Activated naive CD4-positive, alpha-beta T cell treated with anti-CD3 and anti-CD28 coated beads, Interleukin-2, amount 10 ng/mL, durations not matched to agents 7 days and 5 days (primary cell): ENCODE results near the gene PACRG.

Source experiments
- CTCF ChIA-PET: fragments of 350-600 bp; sonication (Branson Sonifier 250); formaldehyde crosslinking; loops from one replicate; lab custom pipeline; 2021; ENCODE audit warnings: antibody characterized with exemption; lab: Charles Lee
- DNase-seq: peaks from one replicate; pipeline ENCODE4 v3.0.0-alpha.2; 2020
- H3K27ac Mint-ChIP-seq: one replicate; pipeline ENCODE4 v1.8.0; 2021; ENCODE audit warnings: mild to moderate bottlenecking, moderate library complexity, mixed read lengths
- H3K27me3 Mint-ChIP-seq: one replicate; pipeline ENCODE4 v1.8.0; 2021; ENCODE audit warnings: mild to moderate bottlenecking, mixed read lengths
- H3K36me3 Mint-ChIP-seq: one replicate; pipeline ENCODE4 v1.8.0; 2021; ENCODE audit warnings: mixed read lengths
- H3K4me1 Mint-ChIP-seq: one replicate; pipeline ENCODE4 v1.8.0; 2021; ENCODE audit warnings: mixed read lengths
- H3K4me3 Mint-ChIP-seq: one replicate; pipeline ENCODE4 v1.8.0; 2021; ENCODE audit warnings: mild to moderate bottlenecking, moderate library complexity, mixed read lengths
- H3K9me3 Mint-ChIP-seq: one replicate; pipeline ENCODE4 v1.8.0; 2021; ENCODE audit warnings: mixed read lengths

The PACRG gene

GRCh38 chr6:163080228-163080627, 352.5 kb downstream of the PACRG start:
- Mint-ChIP-seq H3K36me3 (no peaks in the 10 kb centered on the region), H3K27ac (no peak overlapping the region), H3K9me3 (peaks cover 2% of the 10 kb centered on the region), H3K27me3 (no peaks in the 10 kb centered on the region), H3K4me1 (no peaks in the 10 kb centered on the region), H3K4me3 (no peak overlapping the region)
- CTCF ChIA-PET = no interaction called here
- DNase-seq = no peak

DNA sequence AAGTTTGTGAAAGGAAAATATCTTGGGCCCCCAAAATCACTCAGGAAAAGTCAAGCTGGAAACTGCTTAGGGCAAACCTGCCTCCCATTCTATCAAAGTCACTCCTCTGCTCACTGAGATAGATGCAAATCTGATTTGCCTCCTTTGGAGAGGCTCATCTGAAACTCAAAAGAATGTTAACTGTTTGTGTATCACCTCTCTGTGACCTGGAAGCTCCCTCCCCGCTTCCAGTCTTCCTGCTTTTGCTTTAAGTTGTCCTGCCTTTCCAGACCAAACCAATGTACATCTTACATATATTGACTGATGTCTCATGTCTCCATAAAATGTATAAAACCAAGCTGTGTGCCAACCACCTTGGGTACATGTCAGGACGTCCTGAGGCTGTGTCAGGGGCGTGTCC, 355.4 kb downstream of the PACRG start:
- no peaks in the 10 kb centered on the region for H3K9me3 Mint-ChIP-seq
- DNase-seq = no peak
- H3K4me3 Mint-ChIP-seq = no peak overlapping the region
- no peaks in the 10 kb centered on the region for H3K4me1 Mint-ChIP-seq
- no peaks in the 10 kb centered on the region for H3K27me3 Mint-ChIP-seq
- no peaks in the 10 kb centered on the region for H3K36me3 Mint-ChIP-seq
- H3K27ac Mint-ChIP-seq = no peak overlapping the region
- CTCF ChIA-PET = no interaction called here

DNA sequence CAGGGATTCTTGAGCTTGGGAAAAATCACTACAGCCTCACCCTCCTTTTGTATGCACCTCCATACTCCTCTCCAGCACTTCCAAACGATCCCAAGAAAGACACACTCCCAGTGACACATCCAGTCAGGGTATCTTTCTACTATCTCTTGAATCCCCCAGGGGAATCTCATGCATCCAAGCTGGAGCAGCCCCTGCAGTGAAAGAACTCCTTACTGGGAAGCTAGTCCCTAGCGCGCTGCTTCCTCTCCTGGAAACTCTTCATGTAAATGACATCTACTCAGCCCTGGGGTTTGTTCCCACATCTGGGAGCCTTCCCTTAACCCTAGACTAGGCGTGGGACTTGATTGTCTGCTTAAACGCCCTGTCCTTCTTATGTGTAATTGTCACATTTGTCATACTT, 357.7 kb downstream of the PACRG start:
- no peaks in the 10 kb centered on the region for H3K27me3 Mint-ChIP-seq
- no peak for DNase-seq
- H3K4me1 Mint-ChIP-seq = no peaks in the 10 kb centered on the region
- CTCF ChIA-PET = no interaction called here
- H3K36me3 Mint-ChIP-seq = no peaks in the 10 kb centered on the region
- H3K9me3 Mint-ChIP-seq = no peaks in the 10 kb centered on the region
- H3K4me3 Mint-ChIP-seq = no peak overlapping the region
- no peak overlapping the region for H3K27ac Mint-ChIP-seq

GRCh38 chr6:163085861-163086623, 358.3 kb downstream of the PACRG start:
- Mint-ChIP-seq H3K36me3 (no peaks in the 10 kb centered on the region), H3K4me3 (no peak overlapping the region), H3K4me1 (no peaks in the 10 kb centered on the region), H3K27ac (no peak overlapping the region), H3K27me3 (no peaks in the 10 kb centered on the region), H3K9me3 (no peaks in the 10 kb centered on the region)
- CTCF ChIA-PET = no interaction called here
- DNase-seq = no peak

DNA sequence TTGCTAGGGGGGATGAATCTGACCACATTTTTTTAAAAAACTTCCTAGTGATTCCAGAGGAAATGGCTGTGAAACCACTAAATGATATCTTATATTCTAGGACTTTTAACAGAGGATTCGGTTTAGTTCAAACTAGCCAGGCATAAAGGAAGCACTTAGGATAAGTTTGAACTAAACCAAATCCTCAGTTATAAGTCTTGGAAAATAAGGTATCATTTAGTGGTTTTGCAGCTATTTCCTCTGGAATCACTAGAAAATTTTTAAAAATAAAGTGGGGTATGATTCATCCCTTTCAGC, 358.8 kb downstream of the PACRG start:
- H3K36me3 Mint-ChIP-seq = no peaks in the 10 kb centered on the region
- CTCF ChIA-PET = interaction anchor here (0.6 kb wide), 1 partner anchor 1247 kb away, joined by 3 read pairs; no protein-coding TSS in a partner anchor
- no peak for DNase-seq
- no peaks in the 10 kb centered on the region for H3K9me3 Mint-ChIP-seq
- H3K4me3 Mint-ChIP-seq = no peak overlapping the region
- H3K27ac Mint-ChIP-seq = no peak overlapping the region
- H3K4me1 Mint-ChIP-seq = no peaks in the 10 kb centered on the region
- no peaks in the 10 kb centered on the region for H3K27me3 Mint-ChIP-seq

- H3K4me1 Mint-ChIP-seq = no peaks in the 10 kb centered on the region
- no peak overlapping the region for H3K4me3 Mint-ChIP-seq
- CTCF ChIA-PET = no interaction called here
- H3K27me3 Mint-ChIP-seq = no peaks in the 10 kb centered on the region
- no peaks in the 10 kb centered on the region for H3K36me3 Mint-ChIP-seq
- no peak for DNase-seq
- H3K9me3 Mint-ChIP-seq = no peaks in the 10 kb centered on the region
- H3K27ac Mint-ChIP-seq = no peak overlapping the region
Observed at GRCh38 chr6:163087981-163088380, 360.2 kb downstream of the PACRG start.

GRCh38 chr6:163092876-163093275, 365.1 kb downstream of the PACRG start:
- Mint-ChIP-seq H3K36me3 (no peaks in the 10 kb centered on the region), H3K9me3 (peaks cover 4% of the 10 kb centered on the region), H3K4me3 (no peak overlapping the region), H3K27me3 (no peaks in the 10 kb centered on the region), H3K27ac (no peak overlapping the region), H3K4me1 (no peaks in the 10 kb centered on the region)
- CTCF ChIA-PET = no interaction called here
- DNase-seq = no peak

GRCh38 chr6:163094881-163095280, 367.1 kb downstream of the PACRG start:
- no peak overlapping the region for H3K4me3 Mint-ChIP-seq
- CTCF ChIA-PET = no interaction called here
- no peak for DNase-seq
- H3K27ac Mint-ChIP-seq = peak overlapping the region; percentile 14
- no peaks in the 10 kb centered on the region for H3K4me1 Mint-ChIP-seq
- no peaks in the 10 kb centered on the region for H3K27me3 Mint-ChIP-seq
- peaks cover 6% of the 10 kb centered on the region for H3K9me3 Mint-ChIP-seq
- H3K36me3 Mint-ChIP-seq = no peaks in the 10 kb centered on the region

- no peak overlapping the region for H3K27ac Mint-ChIP-seq
- no peak overlapping the region for H3K4me3 Mint-ChIP-seq
- H3K27me3 Mint-ChIP-seq = no peaks in the 10 kb centered on the region
- no peaks in the 10 kb centered on the region for H3K36me3 Mint-ChIP-seq
- H3K9me3 Mint-ChIP-seq = peaks cover 6% of the 10 kb centered on the region
- DNase-seq = no peak
- CTCF ChIA-PET = no interaction called here
- H3K4me1 Mint-ChIP-seq = no peaks in the 10 kb centered on the region
Observed at GRCh38 chr6:163095401-163095800, 367.6 kb downstream of the PACRG start.

DNA sequence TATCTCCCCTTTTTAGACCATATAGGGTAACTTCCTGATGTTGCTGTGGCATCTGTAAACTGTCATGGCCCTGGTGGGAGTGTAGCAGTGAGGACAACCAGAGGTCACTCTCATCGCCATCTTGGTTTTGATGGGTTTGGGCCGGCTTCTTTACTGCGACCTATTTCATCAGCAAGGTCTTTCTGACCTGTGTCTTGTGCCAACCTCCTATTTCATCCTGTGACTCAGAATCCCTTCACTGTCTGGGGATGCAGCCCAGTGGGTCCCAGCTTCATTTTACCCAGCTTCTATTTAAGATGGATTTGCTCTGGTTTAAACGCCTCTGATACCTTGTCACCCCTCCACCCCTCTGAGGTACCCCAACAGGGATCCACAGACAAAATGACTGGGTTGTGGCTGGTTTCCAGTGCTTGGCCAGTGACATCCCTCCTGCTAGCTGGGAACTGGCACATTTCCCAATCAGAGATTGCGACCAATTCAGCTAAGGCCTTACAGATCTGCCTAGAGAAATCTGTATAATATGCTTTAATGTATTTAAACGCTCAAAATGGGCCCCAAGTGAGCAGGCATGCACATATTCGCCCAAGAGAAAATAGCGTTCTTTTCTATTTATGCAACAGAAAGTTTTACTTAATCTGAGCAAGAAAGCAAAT, 371.2 kb downstream of the PACRG start:
- CTCF ChIA-PET = no interaction called here

GRCh38 chr6:163099621-163100171, 371.9 kb downstream of the PACRG start:
- no peak for DNase-seq
- H3K27me3 Mint-ChIP-seq = no peaks in the 10 kb centered on the region
- H3K27ac Mint-ChIP-seq = no peak overlapping the region
- no peaks in the 10 kb centered on the region for H3K36me3 Mint-ChIP-seq
- H3K4me1 Mint-ChIP-seq = no peaks in the 10 kb centered on the region
- no peak overlapping the region for H3K4me3 Mint-ChIP-seq
- CTCF ChIA-PET = no interaction called here
- peaks cover 6% of the 10 kb centered on the region for H3K9me3 Mint-ChIP-seq

More for the DNA sequence above, 371.2 kb downstream of the PACRG start:
- Mint-ChIP-seq H3K27me3 (no peaks in the 10 kb centered on the region), H3K27ac (no peak overlapping the region), H3K9me3 (peaks cover 6% of the 10 kb centered on the region), H3K36me3 (no peaks in the 10 kb centered on the region), H3K4me3 (no peak overlapping the region), H3K4me1 (no peaks in the 10 kb centered on the region)
- DNase-seq = no peak

- Mint-ChIP-seq H3K27me3 (no peaks in the 10 kb centered on the region), H3K36me3 (no peaks in the 10 kb centered on the region), H3K27ac (no peak overlapping the region), H3K9me3 (peaks cover 6% of the 10 kb centered on the region), H3K4me3 (no peak overlapping the region), H3K4me1 (no peaks in the 10 kb centered on the region)
- DNase-seq = no peak
- CTCF ChIA-PET = no interaction called here
Observed at GRCh38 chr6:163100259-163100658, 372.5 kb downstream of the PACRG start.

GRCh38 chr6:163113358-163113962, 385.7 kb downstream of the PACRG start:
- Mint-ChIP-seq H3K27ac (no peak overlapping the region), H3K4me1 (no peaks in the 10 kb centered on the region), H3K4me3 (no peak overlapping the region), H3K27me3 (no peaks in the 10 kb centered on the region), H3K9me3 (peaks cover 12% of the 10 kb centered on the region), H3K36me3 (no peaks in the 10 kb centered on the region)
- no peak for DNase-seq
- CTCF ChIA-PET = no interaction called here

- H3K27me3 Mint-ChIP-seq = no peaks in the 10 kb centered on the region
- CTCF ChIA-PET = no interaction called here
Observed at GRCh38 chr6:163118941-163119340, 391.2 kb downstream of the PACRG start.

DNA sequence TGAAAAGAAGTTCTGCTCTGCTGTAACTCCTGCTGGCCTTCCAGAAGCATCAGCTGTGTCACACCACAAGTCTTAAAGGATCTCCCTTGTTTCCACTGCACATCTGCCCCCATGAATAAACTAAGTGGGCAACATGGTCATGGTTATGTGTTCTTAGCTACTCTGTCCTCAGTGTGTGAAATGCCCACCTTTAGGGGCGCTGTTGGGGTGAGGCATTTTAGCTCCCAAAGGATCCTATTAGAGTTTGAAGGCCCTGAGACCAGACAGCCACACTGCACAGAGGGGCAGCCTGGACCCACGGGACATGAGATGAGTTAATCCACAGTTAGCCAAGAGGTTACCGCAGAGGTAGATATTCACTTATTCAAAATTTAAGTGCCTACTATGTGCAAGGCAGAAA, 392.4 kb downstream of the PACRG start:
- DNase-seq = no peak
- Mint-ChIP-seq H3K27ac (no peak overlapping the region), H3K4me1 (no peaks in the 10 kb centered on the region), H3K4me3 (no peak overlapping the region), H3K36me3 (no peaks in the 10 kb centered on the region), H3K27me3 (no peaks in the 10 kb centered on the region), H3K9me3 (peaks cover 4% of the 10 kb centered on the region)
- CTCF ChIA-PET = no interaction called here

More at GRCh38 chr6:163118941-163119340, 391.2 kb downstream of the PACRG start:
- DNase-seq = no peak
- H3K36me3 Mint-ChIP-seq = no peaks in the 10 kb centered on the region
- H3K4me3 Mint-ChIP-seq = no peak overlapping the region
- H3K27ac Mint-ChIP-seq = no peak overlapping the region
- no peaks in the 10 kb centered on the region for H3K4me1 Mint-ChIP-seq
- H3K9me3 Mint-ChIP-seq = peaks cover 9% of the 10 kb centered on the region
